Mammary epithelial cell (primary cell): ENCODE measurements around the gene HYKK.

Experiments used
- EZH2 ChIP-seq: IDR thresholded peaks from 2 replicates; pipeline ENCODE4 v1.6.1; 2012; ENCODE audit warnings: low read length, inconsistent platforms, borderline replicate concordance
- TF ChIP-seq, protein P1 (sequence below), 2 donors: IDR thresholded peaks in 1 of 2; conservative IDR thresholded peaks in 1 of 2; 2 replicates each; pipeline ENCODE4 v1.5.1; 2011 to 2012; ENCODE audit warnings: inconsistent platforms in 2 of 2, low read length in 2 of 2, mild to moderate bottlenecking in 2 of 2, control low read depth in 1 of 2, low read depth in 1 of 2; ENCODE audit not compliant: insufficient read depth in 1 of 2; ENCODE audit errors: extremely low read depth in 1 of 2

DNA sequence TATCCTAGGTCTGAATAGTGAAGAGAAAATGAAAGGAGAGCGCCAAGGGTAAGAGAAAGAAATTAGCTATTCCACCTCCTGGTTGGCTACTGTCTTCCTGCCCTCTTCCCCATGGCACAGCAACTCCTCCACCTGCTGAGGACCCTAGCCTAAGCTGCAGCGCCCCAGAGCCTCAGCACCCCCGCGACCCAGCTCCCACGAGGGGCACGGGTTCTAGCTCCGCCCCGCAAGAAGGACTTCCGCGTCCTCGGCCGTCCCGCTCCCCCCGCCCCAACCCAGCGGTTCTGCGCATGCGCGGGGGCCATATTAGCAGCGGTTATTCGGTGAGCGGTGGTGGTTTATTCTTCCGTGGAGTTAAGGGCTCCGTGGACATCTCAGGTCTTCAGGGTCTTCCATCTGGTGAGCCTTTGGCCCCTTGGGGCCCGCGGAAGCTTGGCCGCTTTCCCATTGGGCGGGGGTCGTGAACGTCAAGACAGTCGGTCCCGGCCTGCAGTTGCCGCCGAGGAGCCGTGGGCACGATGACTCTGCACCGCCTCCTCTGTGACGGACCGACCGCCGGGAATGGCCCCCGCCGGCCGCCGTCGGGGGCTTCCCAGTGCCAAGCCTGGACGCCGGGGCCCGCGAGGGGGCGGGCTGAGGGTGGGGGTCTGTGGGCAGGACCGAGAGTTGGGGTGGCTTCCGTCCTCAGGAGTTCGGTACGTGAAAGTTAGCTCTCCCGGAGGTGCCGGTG lies 32.9 kb downstream of the HYKK start, which contains the start of gene PSMA4:
- TF ChIP-seq, protein P1, sequence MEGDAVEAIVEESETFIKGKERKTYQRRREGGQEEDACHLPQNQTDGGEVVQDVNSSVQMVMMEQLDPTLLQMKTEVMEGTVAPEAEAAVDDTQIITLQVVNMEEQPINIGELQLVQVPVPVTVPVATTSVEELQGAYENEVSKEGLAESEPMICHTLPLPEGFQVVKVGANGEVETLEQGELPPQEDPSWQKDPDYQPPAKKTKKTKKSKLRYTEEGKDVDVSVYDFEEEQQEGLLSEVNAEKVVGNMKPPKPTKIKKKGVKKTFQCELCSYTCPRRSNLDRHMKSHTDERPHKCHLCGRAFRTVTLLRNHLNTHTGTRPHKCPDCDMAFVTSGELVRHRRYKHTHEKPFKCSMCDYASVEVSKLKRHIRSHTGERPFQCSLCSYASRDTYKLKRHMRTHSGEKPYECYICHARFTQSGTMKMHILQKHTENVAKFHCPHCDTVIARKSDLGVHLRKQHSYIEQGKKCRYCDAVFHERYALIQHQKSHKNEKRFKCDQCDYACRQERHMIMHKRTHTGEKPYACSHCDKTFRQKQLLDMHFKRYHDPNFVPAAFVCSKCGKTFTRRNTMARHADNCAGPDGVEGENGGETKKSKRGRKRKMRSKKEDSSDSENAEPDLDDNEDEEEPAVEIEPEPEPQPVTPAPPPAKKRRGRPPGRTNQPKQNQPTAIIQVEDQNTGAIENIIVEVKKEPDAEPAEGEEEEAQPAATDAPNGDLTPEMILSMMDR (conservative IDR thresholded peaks at IDR 0.05 in 1 of 2, IDR thresholded peaks at IDR 0.05 in 1 of 2; ENCODE audit: extremely low read depth in 1 of 2, insufficient read depth in 1 of 2, low read depth in 1 of 2, low read length in 2 of 2): no peak
- no peak for TF ChIP-seq EZH2
